Mucosa of descending colon (tissue), 3 donors: ENCODE data around the gene GNAQ. TPM values are rescaled to one million over a fixed set of nuclear protein-coding genes. Genes with fewer than 3 reads are reported as not detected.
A peak's percentile ranks its signal among the peaks of the same experiment; 100 is the strongest.
"Not testable (repeated sequence)": the region's sequence is repeated elsewhere in the genome, so short reads cannot be mapped to it uniquely, and the experiment has no call there.

Experiments used
- ATAC-seq: fragments of 200-7000 bp; cut with Tn5 transposase; one replicate; pipeline ENCODE4 v1.9.1; 2020; ENCODE audit warnings: mild to moderate bottlenecking, moderate library complexity
- DNase-seq, 3 donors: peaks; one replicate each; pipeline ENCODE4 v3.0.0-alpha.2; 2020
- H3K36me3 ChIP-seq: fragments of 200-600 bp; one replicate; pipeline ENCODE4 v1.8.0; 2021; ENCODE audit warnings: low read depth, mild to moderate bottlenecking
- H3K4me1 ChIP-seq: fragments of 200-600 bp; one replicate; pipeline ENCODE4 v1.8.0; 2021; ENCODE audit warnings: low read depth, mild to moderate bottlenecking
- H3K4me3 ChIP-seq: fragments of 200-600 bp; one replicate; pipeline ENCODE4 v1.8.0; 2021; ENCODE audit warnings: mild to moderate bottlenecking
- H3K9me3 ChIP-seq: fragments of 200-600 bp; one replicate; pipeline ENCODE4 v1.8.0; 2021; ENCODE audit warnings: mild to moderate bottlenecking
- CTCF ChIP-seq: fragments of 200-600 bp; IDR thresholded peaks from one replicate; pipeline ENCODE4 v1.8.0; 2022; ENCODE audit warnings: antibody characterized with exemption, mild to moderate bottlenecking
- intact Hi-C, 2 donors: fragments of 100-400 bp; cut with DNase I in 1 of 2; cut with micrococcal nuclease in 1 of 2; formaldehyde crosslinking; loops; one replicate each; pipeline versions ENCODE4 v1.11.0 to v1.11.1; 2022; cut with DNase I, micrococcal nuclease
- total RNA-seq, 3 donors: library from RNA; stranded (reverse); fragmentation: NEBNext Ultra II Directional in 2 of 3; extraction: Animal tissue kit (Norgen Biotek cat#: 25700) in 2 of 3; gene quantifications; one replicate each; pipeline versions ENCODE4 v1.2.1 to v1.2.4, GENCODE V29; 2021 to 2023
- donor health status: DM: no; HTN: no; CAD: no; lungs with moderate emphysema.
- donor health status: DM: no; HTN: no; CAD: no.
- donor health status: DM: no; HTN: yes; CAD: no.

Gene GNAQ
- total RNA-seq, 3 donors from 2014 or later: 95.9 to 115 (median 104) TPM

DNA sequence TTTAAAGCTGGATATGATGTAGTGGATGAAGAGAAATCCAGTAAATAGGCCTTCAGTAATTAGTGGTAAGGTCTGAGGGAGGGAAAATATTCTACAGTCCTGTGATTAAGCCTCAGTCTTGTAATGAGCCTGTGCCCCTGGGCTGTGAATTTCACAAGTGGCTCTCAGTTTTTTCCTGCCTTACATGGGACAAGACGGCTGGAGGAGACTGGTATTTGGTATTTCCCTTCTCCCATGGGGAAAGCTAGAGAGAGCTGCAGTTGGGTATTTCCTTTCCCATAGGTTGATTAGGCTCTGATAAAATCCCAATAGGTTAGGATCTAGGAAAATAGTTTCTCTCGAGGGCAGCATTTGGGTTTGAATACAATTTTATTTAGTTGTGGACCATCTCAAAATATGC lies 321.3 kb downstream of the GNAQ start:
- no peak for TF ChIP-seq CTCF
- intact Hi-C loops: no loop called here
- DNase-seq: no peak

DNA sequence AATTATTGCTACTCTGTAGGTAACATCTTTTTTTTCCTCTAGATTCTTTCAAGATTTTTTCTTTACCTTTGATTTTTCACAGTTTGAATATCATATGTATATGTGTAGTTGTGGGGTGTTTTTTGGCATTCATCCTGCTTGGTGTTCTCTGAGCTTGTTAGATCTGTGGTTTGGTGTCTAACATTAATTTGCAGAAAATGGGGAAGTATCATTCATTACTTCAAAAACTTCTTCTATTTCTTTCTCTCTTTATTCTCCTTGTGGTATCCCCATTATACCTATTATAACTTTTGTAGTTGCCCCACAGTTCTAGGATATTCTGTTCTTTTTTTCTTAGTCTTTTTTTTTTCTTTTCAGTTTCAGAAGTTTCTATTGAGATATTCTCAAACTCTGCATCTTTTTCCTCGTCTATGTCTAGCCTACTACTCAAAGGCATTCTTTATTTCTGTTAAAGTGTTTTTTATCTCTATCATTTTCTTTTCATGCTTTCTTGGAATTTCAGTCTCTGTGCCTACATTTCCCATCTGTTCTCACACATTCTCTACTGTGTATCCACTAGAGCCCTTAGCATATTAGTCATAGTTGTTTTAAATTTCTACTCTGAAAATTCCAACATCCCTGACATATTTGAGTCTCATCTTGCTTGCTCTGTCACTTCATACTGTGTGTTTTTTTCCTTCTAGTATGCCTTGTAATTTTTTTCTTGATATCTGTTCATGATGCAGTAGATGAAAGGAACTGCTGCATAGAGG lies 323.4 kb downstream of the GNAQ start:
- Histone ChIP-seq H3K4me1 (no peaks in the 10 kb centered on the region), H3K4me3 (no peak overlapping the region), H3K36me3 (no peaks in the 10 kb centered on the region), H3K9me3 (no peaks in the 10 kb centered on the region)
- intact Hi-C loops: no loop called here
- no peak for TF ChIP-seq CTCF
- ATAC-seq (no peak), DNase-seq (no peak)

More for the DNA sequence above, 321.3 kb downstream of the GNAQ start:
- H3K9me3 ChIP-seq: no peaks in the 10 kb centered on the region
- H3K4me1 ChIP-seq: no peaks in the 10 kb centered on the region
- no peaks in the 10 kb centered on the region for H3K36me3 ChIP-seq
- no peak overlapping the region for H3K4me3 ChIP-seq
- ATAC-seq: no peak

DNA sequence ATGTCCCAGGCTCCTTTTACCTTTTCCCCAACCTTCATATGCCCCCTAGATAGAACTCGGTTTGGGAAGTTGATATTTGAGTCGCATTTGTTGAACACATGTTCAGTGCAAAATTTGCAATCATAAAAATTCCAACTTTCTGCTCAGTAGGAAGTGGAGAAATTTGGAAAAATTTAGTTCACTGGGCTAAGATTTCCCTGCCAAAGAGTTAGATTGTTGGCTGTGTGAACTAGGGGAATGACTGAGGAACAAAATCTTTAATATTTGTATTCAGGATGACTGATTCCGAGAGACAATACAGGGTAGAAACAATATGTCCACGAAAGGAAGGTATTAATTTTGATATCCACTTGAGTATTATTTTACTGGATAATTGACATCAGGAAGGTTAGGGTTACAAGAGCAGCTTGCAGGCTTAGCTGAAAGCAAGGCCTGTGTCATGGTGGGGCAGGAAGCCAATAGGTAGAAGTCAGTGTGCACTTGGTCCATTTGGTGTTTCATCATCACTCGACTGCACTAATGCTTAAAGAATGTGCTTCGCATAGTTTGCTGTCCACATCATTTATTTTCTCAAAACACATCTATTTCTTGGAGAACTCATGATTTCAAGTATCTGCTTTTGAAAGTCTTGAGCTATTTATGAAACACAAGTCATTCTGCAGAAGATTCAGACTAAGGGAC lies 324.1 kb downstream of the GNAQ start:
- no peaks in the 10 kb centered on the region for H3K9me3 ChIP-seq
- intact Hi-C loops: no loop called here
- ATAC-seq: peak; percentile 28
- no peaks in the 10 kb centered on the region for H3K36me3 ChIP-seq
- TF ChIP-seq CTCF: no peak
- no peak overlapping the region for H3K4me3 ChIP-seq
- peak in 1 of 3 donors; percentile 22 for DNase-seq
- H3K4me1 ChIP-seq: no peaks in the 10 kb centered on the region

- Histone ChIP-seq H3K9me3 (no peaks in the 10 kb centered on the region), H3K4me3 (no peak overlapping the region), H3K36me3 (no peaks in the 10 kb centered on the region), H3K4me1 (no peaks in the 10 kb centered on the region)
- intact Hi-C loops: no loop called here
- no peak for TF ChIP-seq CTCF
- DNase-seq (no peak), ATAC-seq (no peak)
Observed at GRCh38 chr9:77705636-77706035, 326.0 kb downstream of the GNAQ start.

DNA sequence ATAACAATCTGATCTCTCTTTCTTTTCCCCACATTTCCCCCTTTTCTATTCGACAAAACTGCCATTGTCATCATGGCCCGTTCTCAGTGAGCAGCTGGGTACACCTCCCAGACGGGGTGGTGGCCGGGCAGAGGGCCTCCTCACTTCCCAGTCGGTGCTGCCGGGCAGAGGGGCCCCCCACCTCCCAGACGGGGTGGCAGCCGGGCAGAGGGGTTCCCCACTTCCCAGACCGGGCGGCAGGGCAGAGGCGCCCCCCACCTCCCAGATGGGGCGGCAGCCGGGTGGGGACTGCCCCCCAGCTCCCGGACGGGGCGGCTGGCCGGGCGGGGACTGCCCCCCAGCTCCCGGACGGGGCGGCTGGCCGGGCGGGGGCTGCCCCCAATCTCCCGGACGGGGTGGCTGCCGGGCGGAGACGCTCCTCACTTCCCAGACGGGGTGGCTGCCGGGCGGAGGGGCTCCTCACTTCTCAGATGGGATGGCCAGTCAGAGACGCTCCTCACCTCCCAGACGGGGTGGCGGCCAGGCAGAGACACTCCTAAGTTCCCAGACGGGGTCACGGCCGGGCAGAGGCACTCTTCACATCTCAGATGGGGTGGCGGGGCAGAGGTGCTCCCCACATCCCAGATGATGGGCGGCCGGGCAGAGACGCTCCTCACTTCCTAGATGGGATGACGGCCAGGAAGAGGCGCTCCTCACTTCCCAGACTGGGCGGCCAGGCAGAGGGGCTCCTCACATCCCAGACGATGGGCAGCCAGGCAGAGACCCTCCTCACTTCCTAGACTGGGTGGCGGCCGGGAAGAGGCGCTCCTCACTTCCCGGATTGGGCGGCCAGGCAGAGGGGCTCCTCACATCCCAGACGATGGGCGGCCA lies 328.9 kb downstream of the GNAQ start:
- ATAC-seq, H3K4me3 ChIP-seq, H3K4me1 ChIP-seq, H3K36me3 ChIP-seq, intact Hi-C loops, H3K9me3 ChIP-seq: not testable (repeated sequence)
- DNase-seq: peak in 1 of 3 donors; percentile 45
